ENCODE data around the gene GALNT6.

- TF ChIP-seq POLR2AphosphoS5 (IDR thresholded peaks at IDR 0.05; ENCODE audit: low read depth, low read length): no peak
- TF ChIP-seq SIN3A (IDR thresholded peaks at IDR 0.05; ENCODE audit: borderline replicate concordance, insufficient read depth, low read length): no peak
- no peak for TF ChIP-seq REST (IDR thresholded peaks at IDR 0.05; ENCODE audit: insufficient read depth in 1 of 2, low read depth in 2 of 2, low read length in 2 of 2)
Measured at GRCh38 chr12:51404627-51405026, 13.4 kb upstream of the GALNT6 start.
